B cell (primary cell): ENCODE data around the gene ATG16L1.

ENCODE experiments used
- EZH2 ChIP-seq: IDR thresholded peaks from 2 replicates; pipeline ENCODE4 v1.6.1; 2012; ENCODE audit warnings: borderline replicate concordance, low read depth, mild to moderate bottlenecking, moderate library complexity, low read length; ENCODE audit not compliant: insufficient read depth, poor library complexity, severe bottlenecking
- TF ChIP-seq, protein P1 (sequence below): fragments of 200-600 bp; IDR thresholded peaks from one replicate; pipeline ENCODE4 v1.8.0; 2022; ENCODE audit warnings: antibody characterized with exemption, mild to moderate bottlenecking

DNA sequence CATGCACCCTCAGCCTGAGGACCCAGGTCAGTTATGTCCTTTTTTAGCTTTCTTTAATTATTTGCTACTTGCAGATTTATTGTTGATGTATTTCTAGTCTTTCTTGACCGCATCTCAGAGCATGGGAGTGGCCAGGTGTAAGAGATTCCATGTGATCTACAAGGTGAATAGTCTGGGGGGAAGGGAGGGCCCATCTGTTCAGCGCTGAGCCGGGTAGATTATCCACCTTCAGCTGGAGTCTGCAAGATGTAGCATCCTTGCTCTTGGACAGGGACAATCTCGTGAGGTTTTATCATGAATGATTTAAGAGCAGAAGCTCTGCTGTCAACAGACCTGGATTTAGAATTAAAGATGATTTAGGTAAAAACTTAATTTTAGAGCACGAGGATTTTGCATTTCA, 90.8 kb downstream of the ATG16L1 start:
- TF ChIP-seq, protein P1, sequence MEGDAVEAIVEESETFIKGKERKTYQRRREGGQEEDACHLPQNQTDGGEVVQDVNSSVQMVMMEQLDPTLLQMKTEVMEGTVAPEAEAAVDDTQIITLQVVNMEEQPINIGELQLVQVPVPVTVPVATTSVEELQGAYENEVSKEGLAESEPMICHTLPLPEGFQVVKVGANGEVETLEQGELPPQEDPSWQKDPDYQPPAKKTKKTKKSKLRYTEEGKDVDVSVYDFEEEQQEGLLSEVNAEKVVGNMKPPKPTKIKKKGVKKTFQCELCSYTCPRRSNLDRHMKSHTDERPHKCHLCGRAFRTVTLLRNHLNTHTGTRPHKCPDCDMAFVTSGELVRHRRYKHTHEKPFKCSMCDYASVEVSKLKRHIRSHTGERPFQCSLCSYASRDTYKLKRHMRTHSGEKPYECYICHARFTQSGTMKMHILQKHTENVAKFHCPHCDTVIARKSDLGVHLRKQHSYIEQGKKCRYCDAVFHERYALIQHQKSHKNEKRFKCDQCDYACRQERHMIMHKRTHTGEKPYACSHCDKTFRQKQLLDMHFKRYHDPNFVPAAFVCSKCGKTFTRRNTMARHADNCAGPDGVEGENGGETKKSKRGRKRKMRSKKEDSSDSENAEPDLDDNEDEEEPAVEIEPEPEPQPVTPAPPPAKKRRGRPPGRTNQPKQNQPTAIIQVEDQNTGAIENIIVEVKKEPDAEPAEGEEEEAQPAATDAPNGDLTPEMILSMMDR = no peak
- no peak for TF ChIP-seq EZH2
